ENCODE data around the gene ACAD10.

- TF ChIP-seq REST (tag by site-specific recombination; IDR thresholded peaks at IDR 0.05) (no peak), CTCF (tag by site-specific recombination; IDR thresholded peaks at IDR 0.05) (no peak), ZNF645 (tag by site-specific recombination; IDR thresholded peaks at IDR 0.05) (no peak)
Observed at GRCh38 chr12:111699962-111700361, 14.1 kb downstream of the ACAD10 start.

Data from HEK293 (cell line).